HepG2 (cell line): ENCODE measurements around the gene CDCA5.

Experiments used
- CEBPZ ChIP-seq: IDR thresholded peaks from 2 replicates; pipeline ENCODE4 v1.6.1; 2012; ENCODE audit warnings: low read length, improper control_type of control experiment
- CTCF ChIP-seq: sonication (generic); formaldehyde crosslinking; IDR thresholded peaks from 2 replicates; pipeline ENCODE4 v1.5.0; 2020; ENCODE audit warnings: mild to moderate bottlenecking, missing genetic modification reagents, moderate library complexity
- GATAD2A ChIP-seq: IDR thresholded peaks from 2 replicates; pipeline ENCODE4 v1.6.1; 2016
- HNRNPUL1 ChIP-seq: fragments of 200-400 bp; formaldehyde crosslinking; IDR thresholded peaks from 2 replicates; pipeline ENCODE4 v1.6.1; 2017; ENCODE audit warnings: low read depth, mild to moderate bottlenecking, low read length, moderate library complexity
- MAFK ChIP-seq, 2 experiments: IDR thresholded peaks in 1 of 2; conservative IDR thresholded peaks in 1 of 2; 2 replicates each; pipeline ENCODE4 v1.6.1; 2011; ENCODE audit warnings: improper control_type of control experiment in 2 of 2, low read length in 2 of 2
- REXO4 ChIP-seq: sonication (generic); formaldehyde crosslinking; IDR thresholded peaks from 2 replicates; pipeline ENCODE4 v1.8.0; 2022; ENCODE audit warnings: missing genetic modification reagents, mild to moderate bottlenecking, borderline replicate concordance
- TERF1 ChIP-seq: sonication (generic); formaldehyde crosslinking; IDR thresholded peaks from 2 replicates; pipeline ENCODE4 v1.8.0; 2022; ENCODE audit warnings: mild to moderate bottlenecking, missing genetic modification reagents, moderate library complexity
- TRIM24 ChIP-seq: sonication (generic); formaldehyde crosslinking; IDR thresholded peaks from 2 replicates; pipeline ENCODE4 v1.8.0; 2022; ENCODE audit warnings: mild to moderate bottlenecking, missing genetic modification reagents
- ZBTB8A ChIP-seq: sonication (generic); formaldehyde crosslinking; IDR thresholded peaks from 2 replicates; pipeline ENCODE4 v1.4.0; 2020; ENCODE audit warnings: mild to moderate bottlenecking, low read depth, missing genetic modification reagents, borderline replicate concordance
- ZFY ChIP-seq: sonication (generic); formaldehyde crosslinking; IDR thresholded peaks from 2 replicates; pipeline ENCODE4 v1.4.0; 2020; ENCODE audit warnings: missing genetic modification reagents
- ZMAT5 ChIP-seq: sonication (generic); formaldehyde crosslinking; IDR thresholded peaks from 2 replicates; pipeline ENCODE4 v1.5.0; 2020; ENCODE audit warnings: mild to moderate bottlenecking, low read depth, missing genetic modification reagents, borderline replicate concordance
- ZNF292 ChIP-seq: sonication (generic); formaldehyde crosslinking; IDR thresholded peaks from 2 replicates; pipeline ENCODE4 v1.8.1; 2022; ENCODE audit warnings: mild to moderate bottlenecking, low read depth, missing genetic modification reagents, borderline replicate concordance
- ZNF746 ChIP-seq: sonication (generic); formaldehyde crosslinking; IDR thresholded peaks from 2 replicates; pipeline ENCODE4 v1.8.0; 2022; ENCODE audit warnings: mild to moderate bottlenecking, missing genetic modification reagents
- ZSCAN25 ChIP-seq: sonication (generic); formaldehyde crosslinking; IDR thresholded peaks from 2 replicates; pipeline ENCODE4 v1.8.0; 2022; ENCODE audit warnings: mild to moderate bottlenecking, missing genetic modification reagents

GRCh38 chr11:65115361-65116082 is 31.7 kb upstream of the CDCA5 start:
- TF ChIP-seq CTCF (CRISPR knock-in tag) (no peak), TRIM24 (CRISPR knock-in tag) (no peak), GATAD2A (CRISPR knock-in tag) (no peak), ZNF292 (CRISPR knock-in tag) (no peak), CEBPZ (no peak), ZMAT5 (CRISPR knock-in tag) (no peak), ZNF746 (CRISPR knock-in tag) (no peak), HNRNPUL1 (no peak), REXO4 (CRISPR knock-in tag) (no peak), TERF1 (no peak), ZFY (no peak), ZBTB8A (no peak), MAFK (conservative IDR thresholded peaks at IDR 0.05 in 1 of 2, IDR thresholded peaks at IDR 0.05 in 1 of 2; ENCODE audit: low read length in 2 of 2) (no peak), ZSCAN25 (CRISPR knock-in tag) (no peak)
